ENCODE measurements around the gene HYAL3.

Gene HYAL3

DNA sequence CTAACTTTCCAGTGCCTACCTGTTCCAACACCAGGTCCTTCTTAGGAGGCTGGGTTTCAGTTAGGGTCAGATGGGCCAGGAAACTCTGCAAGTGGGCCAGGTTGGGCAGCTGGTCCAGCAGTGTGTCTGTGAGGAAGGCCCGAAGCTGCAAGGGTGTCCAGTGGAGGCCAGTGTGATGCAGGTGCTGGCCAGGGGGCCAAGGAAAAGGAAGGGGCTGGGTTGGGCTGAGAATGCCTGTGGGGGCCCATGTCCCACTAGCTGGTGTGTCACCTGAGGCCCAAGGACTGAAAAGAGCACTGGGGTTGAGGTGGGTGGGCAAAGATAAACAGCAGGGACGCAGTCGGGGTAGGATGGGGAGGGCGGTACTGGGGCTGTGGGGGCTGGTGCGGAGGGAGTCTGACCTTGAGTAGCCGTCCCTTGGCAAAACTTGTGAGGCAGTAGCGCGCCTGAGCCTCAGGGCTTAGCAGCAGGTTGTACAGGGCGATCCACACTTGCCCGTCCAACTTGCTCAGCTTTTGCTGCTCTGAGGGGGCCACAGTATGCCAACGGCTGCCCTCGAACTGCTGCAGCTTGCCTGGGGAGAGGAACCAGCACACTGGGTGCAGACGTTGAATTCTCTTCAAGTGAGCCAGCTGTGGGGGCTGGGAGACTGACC, 42.9 kb upstream of the HYAL3 start:
- Histone ChIP-seq H3K9ac (ENCODE audit: insufficient read length, low read depth) (peak overlapping the region; percentile 44), H3K9me3 (ENCODE audit: insufficient read depth, low read length) (no peaks in the 10 kb centered on the region), H3K36me3 (ENCODE audit: insufficient read depth, insufficient read length, low read length) (no peaks in the 10 kb centered on the region), H3K4me1 (ENCODE audit: insufficient read depth, insufficient read length) (peaks cover 18% of the 10 kb centered on the region), H3K27me3 (ENCODE audit: insufficient read depth, insufficient read length) (peaks cover 40% of the 10 kb centered on the region), H3K4me3 (ENCODE audit: insufficient read length, low read depth) (no peak overlapping the region)
- TF ChIP-seq SUZ12 (IDR thresholded peaks at IDR 0.05; ENCODE audit: extremely low read depth, insufficient read depth, insufficient read length) = no peak
- no peak for TF ChIP-seq YY1 (IDR thresholded peaks at IDR 0.05; ENCODE audit: insufficient read depth, insufficient read length)
- TF ChIP-seq ZNF274 (IDR thresholded peaks at IDR 0.05; ENCODE audit: low read depth, low read length) = no peak
- DNase-seq (ENCODE audit: low read depth, low spot score) = no peak

DNA sequence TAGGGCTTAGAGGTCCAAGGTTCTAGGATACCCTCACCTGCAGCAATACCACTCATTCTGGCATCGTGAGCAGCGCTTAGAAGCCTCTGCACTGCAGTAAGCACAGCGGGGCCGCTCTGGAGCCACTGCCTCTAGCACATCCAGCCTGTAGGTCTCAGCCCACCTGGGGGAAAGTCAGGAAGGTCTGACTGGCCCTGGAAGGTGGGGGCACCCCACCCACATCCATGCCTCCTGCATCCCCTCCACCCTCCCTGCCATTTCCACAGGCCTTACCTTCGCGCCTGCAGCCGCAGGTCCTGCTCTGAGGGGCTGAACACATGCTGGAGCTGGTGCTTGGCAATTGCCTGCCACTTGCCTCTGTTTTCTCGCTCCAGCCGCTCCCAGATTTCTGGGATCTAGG, 42.3 kb upstream of the HYAL3 start:
- Histone ChIP-seq H3K9me3 (ENCODE audit: insufficient read depth, low read length) (no peaks in the 10 kb centered on the region), H3K27me3 (ENCODE audit: insufficient read depth, insufficient read length) (peaks cover 40% of the 10 kb centered on the region), H3K9ac (ENCODE audit: insufficient read length, low read depth) (no peak overlapping the region), H3K4me3 (ENCODE audit: insufficient read length, low read depth) (no peak overlapping the region), H3K36me3 (ENCODE audit: insufficient read depth, insufficient read length, low read length) (peaks cover 1% of the 10 kb centered on the region), H3K4me1 (ENCODE audit: insufficient read depth, insufficient read length) (peaks cover 18% of the 10 kb centered on the region)
- DNase-seq (ENCODE audit: low read depth, low spot score) = no peak
- TF ChIP-seq YY1 (IDR thresholded peaks at IDR 0.05; ENCODE audit: insufficient read depth, insufficient read length) (no peak), ZNF274 (IDR thresholded peaks at IDR 0.05; ENCODE audit: low read depth, low read length) (no peak), SUZ12 (IDR thresholded peaks at IDR 0.05; ENCODE audit: extremely low read depth, insufficient read depth, insufficient read length) (no peak)

DNA sequence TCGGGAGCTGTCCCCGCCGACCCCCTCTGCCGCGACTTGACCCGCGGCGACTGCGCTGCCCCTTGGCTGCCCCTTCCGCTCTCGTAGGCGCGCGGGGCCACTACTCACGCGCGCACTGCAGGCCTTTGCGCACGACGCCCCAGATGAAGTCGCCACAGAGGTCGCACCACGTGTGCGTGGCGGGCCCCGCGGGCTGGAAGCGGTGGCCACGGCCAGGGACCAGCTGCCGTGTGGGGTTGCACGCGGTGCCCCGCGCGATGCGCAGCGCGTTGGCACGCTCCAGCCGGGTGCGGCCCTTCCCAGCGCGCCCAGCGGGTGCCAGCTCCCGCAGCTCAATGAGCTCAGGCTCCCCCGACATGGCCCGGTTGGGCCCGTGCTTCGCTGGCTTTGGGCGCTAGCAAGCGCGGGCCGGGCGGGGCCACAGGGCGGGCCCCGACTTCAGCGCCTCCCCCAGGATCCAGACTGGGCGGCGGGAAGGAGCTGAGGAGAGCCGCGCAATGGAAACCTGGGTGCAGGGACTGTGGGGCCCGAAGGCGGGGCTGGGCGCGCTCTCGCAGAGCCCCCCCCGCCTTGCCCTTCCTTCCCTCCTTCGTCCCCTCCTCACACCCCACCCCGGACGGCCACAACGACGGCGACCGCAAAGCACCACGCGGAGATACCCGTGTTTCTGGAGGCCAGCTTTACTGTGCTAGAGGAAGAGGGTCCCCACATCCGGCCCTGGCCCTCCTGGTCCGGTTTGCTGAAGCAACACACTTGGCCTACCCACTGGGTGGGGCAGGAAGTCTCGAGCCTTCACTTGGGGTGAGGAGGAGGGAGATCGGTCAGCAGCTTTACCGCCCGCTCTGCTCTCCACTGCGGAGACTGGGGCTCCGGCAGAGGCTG, 41.5 kb upstream of the HYAL3 start, which contains the start of gene RASSF1:
Gene RASSF1 (minus strand): TSS at position 389 of the 882 bp plus-strand sequence. CDS start 31 bp downstream, at position 358.
- Histone ChIP-seq H3K9ac (ENCODE audit: insufficient read length, low read depth) (no peak within 1 kb of the TSS), H3K36me3 (ENCODE audit: insufficient read depth, insufficient read length, low read length) (peaks cover 10% of the 10 kb centered on the region), H3K4me3 (ENCODE audit: insufficient read length, low read depth) (no peak within 1 kb of the TSS), H3K4me1 (ENCODE audit: insufficient read depth, insufficient read length) (peaks cover 16% of the 10 kb centered on the region), H3K9me3 (ENCODE audit: insufficient read depth, low read length) (no peaks in the 10 kb centered on the region), H3K27me3 (ENCODE audit: insufficient read depth, insufficient read length) (peaks cover 35% of the 10 kb centered on the region)
- no peak for DNase-seq (ENCODE audit: low read depth, low spot score)
- no peak for TF ChIP-seq ZNF274 (IDR thresholded peaks at IDR 0.05; ENCODE audit: low read depth, low read length)
- TF ChIP-seq YY1 (IDR thresholded peaks at IDR 0.05; ENCODE audit: insufficient read depth, insufficient read length) = no peak
- no peak for TF ChIP-seq SUZ12 (IDR thresholded peaks at IDR 0.05; ENCODE audit: extremely low read depth, insufficient read depth, insufficient read length)

DNA sequence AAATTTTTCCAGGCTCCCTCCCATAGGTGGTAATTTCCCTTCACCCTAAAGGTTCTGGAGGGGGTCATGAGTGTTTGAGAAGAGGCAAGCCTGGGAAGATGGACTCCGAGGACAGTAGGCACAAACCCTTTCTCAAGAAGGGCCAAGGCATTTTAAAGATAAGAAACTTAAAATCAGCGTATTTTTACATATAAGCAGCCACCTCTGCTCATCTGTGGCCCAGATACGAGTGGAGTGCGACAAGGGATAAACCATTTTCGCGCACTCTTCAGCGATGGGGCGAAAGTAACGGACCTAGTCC, 40.9 kb upstream of the HYAL3 start:
- TF ChIP-seq SUZ12 (IDR thresholded peaks at IDR 0.05; ENCODE audit: extremely low read depth, insufficient read depth, insufficient read length) = no peak
- no peak for TF ChIP-seq YY1 (IDR thresholded peaks at IDR 0.05; ENCODE audit: insufficient read depth, insufficient read length)
- TF ChIP-seq ZNF274 (IDR thresholded peaks at IDR 0.05; ENCODE audit: low read depth, low read length) = no peak
- H3K27me3 ChIP-seq (ENCODE audit: insufficient read depth, insufficient read length) = peaks cover 29% of the 10 kb centered on the region
- no peak overlapping the region for H3K9ac ChIP-seq (ENCODE audit: insufficient read length, low read depth)

DNA sequence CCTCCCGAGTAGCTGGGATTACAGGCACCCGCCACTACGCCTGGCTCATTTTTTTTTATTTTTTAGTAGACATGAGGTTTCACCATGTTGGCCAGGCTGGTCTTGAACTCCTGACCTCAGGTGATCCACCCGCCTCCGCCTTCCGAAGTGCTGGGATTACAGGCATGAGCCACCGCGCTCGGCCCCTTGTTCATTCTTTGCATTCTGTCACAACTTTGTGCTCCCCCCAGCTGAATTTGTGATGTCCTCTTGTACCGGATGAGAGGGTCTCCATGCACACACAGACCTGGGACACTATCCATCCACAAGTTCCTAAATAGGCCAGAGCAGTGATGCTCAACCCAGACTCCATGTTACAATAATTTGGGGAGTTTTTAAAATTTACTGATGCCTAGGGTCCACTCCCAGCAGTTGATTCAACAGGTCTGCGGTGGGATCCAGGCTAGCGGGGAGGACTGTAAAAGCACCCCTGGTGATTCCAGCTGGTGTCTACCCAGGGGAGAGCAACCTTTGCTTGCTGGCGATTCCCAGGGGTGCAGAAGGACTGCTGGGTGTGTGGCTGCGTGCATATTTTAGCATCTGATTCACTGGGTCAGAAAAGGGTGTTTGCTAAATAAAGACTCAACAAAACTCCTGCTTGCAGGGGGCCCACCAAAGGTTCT, 40.4 kb upstream of the HYAL3 start:
- no peaks in the 10 kb centered on the region for H3K9me3 ChIP-seq (ENCODE audit: insufficient read depth, low read length)
- peaks cover 14% of the 10 kb centered on the region for H3K4me1 ChIP-seq (ENCODE audit: insufficient read depth, insufficient read length)
- no peak overlapping the region for H3K9ac ChIP-seq (ENCODE audit: insufficient read length, low read depth)
- TF ChIP-seq ZNF274 (IDR thresholded peaks at IDR 0.05; ENCODE audit: low read depth, low read length) (no peak), SUZ12 (IDR thresholded peaks at IDR 0.05; ENCODE audit: extremely low read depth, insufficient read depth, insufficient read length) (no peak), YY1 (IDR thresholded peaks at IDR 0.05; ENCODE audit: insufficient read depth, insufficient read length) (no peak)
- H3K27me3 ChIP-seq (ENCODE audit: insufficient read depth, insufficient read length) = peaks cover 24% of the 10 kb centered on the region
- H3K36me3 ChIP-seq (ENCODE audit: insufficient read depth, insufficient read length, low read length) = peaks cover 19% of the 10 kb centered on the region
- no peak overlapping the region for H3K4me3 ChIP-seq (ENCODE audit: insufficient read length, low read depth)
- DNase-seq (ENCODE audit: low read depth, low spot score) = no peak

More for the DNA sequence above, 40.9 kb upstream of the HYAL3 start:
- H3K4me3 ChIP-seq (ENCODE audit: insufficient read length, low read depth) = no peak overlapping the region
- H3K4me1 ChIP-seq (ENCODE audit: insufficient read depth, insufficient read length) = peaks cover 15% of the 10 kb centered on the region
- no peak for DNase-seq (ENCODE audit: low read depth, low spot score)
- peaks cover 16% of the 10 kb centered on the region for H3K36me3 ChIP-seq (ENCODE audit: insufficient read depth, insufficient read length, low read length)
- H3K9me3 ChIP-seq (ENCODE audit: insufficient read depth, low read length) = no peaks in the 10 kb centered on the region

DNA sequence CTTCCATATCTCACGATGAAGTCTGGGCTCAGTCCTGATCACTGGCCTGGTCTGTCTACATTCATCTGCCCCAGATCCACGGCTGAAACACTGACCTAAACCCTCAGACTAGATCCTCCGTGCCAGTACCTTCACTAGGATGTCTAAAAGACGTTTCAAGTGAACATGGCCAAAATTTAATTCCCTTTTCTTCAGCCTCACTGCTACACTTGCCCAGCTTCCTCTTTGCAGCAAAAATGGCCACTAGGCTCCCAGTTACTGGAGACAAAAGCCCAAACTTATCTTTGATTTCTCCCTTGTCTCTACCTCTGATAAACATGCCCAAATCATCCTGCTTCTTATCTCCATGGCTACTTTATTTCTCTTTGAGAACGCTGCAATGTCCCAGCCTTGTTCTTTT, 39.8 kb upstream of the HYAL3 start:
- Histone ChIP-seq H3K36me3 (ENCODE audit: insufficient read depth, insufficient read length, low read length) (peaks cover 26% of the 10 kb centered on the region), H3K9ac (ENCODE audit: insufficient read length, low read depth) (no peak overlapping the region), H3K9me3 (ENCODE audit: insufficient read depth, low read length) (no peaks in the 10 kb centered on the region), H3K27me3 (ENCODE audit: insufficient read depth, insufficient read length) (peaks cover 21% of the 10 kb centered on the region), H3K4me1 (ENCODE audit: insufficient read depth, insufficient read length) (peaks cover 14% of the 10 kb centered on the region), H3K4me3 (ENCODE audit: insufficient read length, low read depth) (no peak overlapping the region)
- no peak for DNase-seq (ENCODE audit: low read depth, low spot score)
- no peak for TF ChIP-seq ZNF274 (IDR thresholded peaks at IDR 0.05; ENCODE audit: low read depth, low read length)
- TF ChIP-seq SUZ12 (IDR thresholded peaks at IDR 0.05; ENCODE audit: extremely low read depth, insufficient read depth, insufficient read length) = no peak
- no peak for TF ChIP-seq YY1 (IDR thresholded peaks at IDR 0.05; ENCODE audit: insufficient read depth, insufficient read length)
